Heart right ventricle (tissue), 16 donors: ENCODE results near the gene LDLRAP1. TPM values are rescaled to one million over a fixed set of nuclear protein-coding genes. Genes with fewer than 3 reads are reported as not detected.

Experiments used
- ATAC-seq, 8 donors: fragments of 200-7000 bp; cut with Tn5 transposase; one replicate each; pipeline ENCODE4 v1.9.1; 2020; ENCODE audit warnings: mild to moderate bottlenecking in 8 of 8, moderate library complexity in 8 of 8, moderate number of reproducible peaks in 1 of 8
- DNase-seq, 2 donors: peaks; one replicate each; pipeline ENCODE4 v3.0.0-alpha.2; 2020
- H3K27ac ChIP-seq, 10 donors: fragments of 200-600 bp; sonication (generic) in 2 of 10; one replicate each; pipeline versions ENCODE4 v1.5.0 to v1.8.0; 2020 to 2022; ENCODE audit warnings: mild to moderate bottlenecking in 3 of 10
- H3K27me3 ChIP-seq, 7 donors: fragments of 200-600 bp; one replicate each; pipeline ENCODE4 v1.8.0; 2021 to 2022; ENCODE audit warnings: mild to moderate bottlenecking in 2 of 7
- H3K36me3 ChIP-seq, 9 donors: fragments of 200-600 bp; sonication (generic) in 1 of 9; one replicate each; pipeline versions ENCODE4 v1.5.0 to v1.8.0; 2020 to 2022; ENCODE audit warnings: mild to moderate bottlenecking in 2 of 9
- H3K4me1 ChIP-seq, 9 donors: fragments of 200-600 bp; sonication (generic) in 1 of 9; one replicate each; pipeline versions ENCODE4 v1.5.0 to v1.8.0; 2020 to 2022; ENCODE audit warnings: mild to moderate bottlenecking in 4 of 9
- H3K4me3 ChIP-seq, 10 donors: fragments of 200-600 bp; sonication (generic) in 2 of 10; one replicate each; pipeline versions ENCODE4 v1.5.0 to v1.8.0; 2020 to 2022; ENCODE audit warnings: mild to moderate bottlenecking in 7 of 10, moderate library complexity in 2 of 10
- H3K9me3 ChIP-seq, 11 donors: fragments of 200-600 bp in 10 of 11; sonication (generic) in 2 of 11; one replicate each; pipeline versions ENCODE4 v1.5.0 to v1.8.0; 2013 to 2022; ENCODE audit warnings: mild to moderate bottlenecking in 2 of 11, control low read depth in 1 of 11, moderate library complexity in 1 of 11
- WGBS, 2 donors: extraction: QIAGEN DNeasy Blood & Tissue Kit; methylation state at CpG; one replicate each; pipeline ENCODE4 v1.1.7; 2013; ENCODE audit warnings: inconsistent platforms in 1 of 2; 5-methylcytosine and 5-hydroxymethylcytosine counted together
- intact Hi-C, 10 donors: fragments of 100-400 bp; cut with DNase I; formaldehyde crosslinking; loops; one replicate each; pipeline versions ENCODE4 v1.11.1 to v1.14.2; 2022
- polyA plus RNA-seq, 2 donors: library from polyadenylated mRNA; stranded (reverse); fragments of 200-250 nt; gene quantifications; one replicate each; pipeline ENCODE4 v1.2.3, GENCODE V29; 2013
- total RNA-seq, 10 donors: library from RNA; stranded (reverse); fragmentation: NEBNext Ultra II Directional in 3 of 10; extraction: Animal tissue kit (Norgen Biotek cat#: 25700) in 3 of 10; gene quantifications; one replicate each; pipeline versions ENCODE4 v1.2.1 to v1.2.4, GENCODE V29; 2021 to 2023
- TF ChIP-seq, protein P1 (sequence below), 9 donors: fragments of 200-600 bp; sonication (generic) in 2 of 9; IDR thresholded peaks; one replicate each; pipeline versions ENCODE4 v1.5.0 to v1.8.0; 2021 to 2022; ENCODE audit warnings: antibody characterized with exemption in 9 of 9, mild to moderate bottlenecking in 5 of 9, moderate library complexity in 1 of 9
- donor health status: Arrhythmogenic right ventricular cardiomyopathy.
- donor health status: ischemic (EF 13 %, LVEDD 7.1; RV severe dilation, severe dysfunction).
- donor health status: healthy with polysubstance abuse.
- donor health status: DM: no; HTN: yes; CAD: no.
- donor health status: DM: no; HTN: no; CAD: no.
- donor health status: ischemic (EF 25% LVEDD 6.9; RV normal size, moderate dysfunction).
- donor health status: ischemic (EF 25% LVEDD 5.7; RV mildly dilated, moderate dysfunction).
- donor health status: healthy.
- donor health status: DM: yes; HTN: yes; CAD: no.
- donor health status: Ischemic cardiomyopathy.
- donor health status: ischemic (EF 35%, LVEDD 5.7; RV mildly dilated, moderate dysfunction).
- donor health status: nonischemic (EF 11% LVEDD 7.7; RV severe dilation, severe dysfunction).
- donor health status: DM: yes; HTN: yes; CAD: no.
- donor health status: PGD.
- donor health status: ischemic (EF 29% LVEDD 5.4; RV normal size, mild dysfunction).
- donor health status: nonischemic (EF 23%, LVEDD 6.1; RV moderate dilation, normal function).

LDLRAP1 gene
- total and polyA plus RNA-seq, 12 donors = 8.5 to 16.1 (median 10.3) TPM

DNA sequence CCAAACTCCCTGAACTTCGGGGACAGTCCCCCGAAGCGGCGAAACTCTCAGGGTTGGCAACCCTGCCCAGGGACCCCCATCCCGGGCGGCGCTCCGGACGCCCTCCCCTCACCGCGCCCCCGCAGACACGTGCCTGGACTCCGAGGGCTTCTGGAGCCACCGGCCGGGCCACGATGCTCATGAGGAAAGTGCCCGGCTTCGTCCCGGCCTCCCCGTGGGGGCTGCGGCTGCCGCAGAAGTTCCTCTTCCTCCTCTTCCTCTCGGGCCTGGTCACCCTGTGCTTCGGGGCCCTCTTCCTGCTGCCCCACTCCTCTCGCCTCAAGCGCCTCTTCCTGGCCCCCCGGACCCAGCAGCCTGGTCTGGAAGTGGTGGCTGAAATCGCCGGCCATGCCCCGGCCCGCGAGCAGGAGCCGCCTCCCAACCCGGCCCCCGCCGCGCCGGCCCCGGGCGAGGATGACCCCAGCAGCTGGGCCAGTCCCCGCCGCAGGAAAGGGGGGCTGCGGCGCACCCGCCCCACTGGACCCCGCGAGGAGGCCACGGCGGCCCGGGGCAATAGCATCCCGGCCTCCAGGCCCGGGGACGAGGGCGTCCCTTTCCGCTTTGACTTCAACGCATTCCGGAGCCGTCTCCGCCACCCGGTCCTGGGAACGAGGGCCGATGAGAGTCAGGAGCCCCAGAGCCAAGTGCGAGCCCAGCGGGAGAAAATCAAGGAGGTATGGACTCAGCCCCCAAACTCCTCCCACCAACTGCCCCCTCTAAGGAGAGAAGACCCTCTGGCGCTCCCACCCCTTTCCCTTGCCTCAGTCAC is 74.4 kb downstream of the LDLRAP1 start:
- H3K4me1 ChIP-seq = peaks cover 15 to 68% (median 45%) of the 10 kb centered on the region in 9 donors
- TF ChIP-seq, protein P1, sequence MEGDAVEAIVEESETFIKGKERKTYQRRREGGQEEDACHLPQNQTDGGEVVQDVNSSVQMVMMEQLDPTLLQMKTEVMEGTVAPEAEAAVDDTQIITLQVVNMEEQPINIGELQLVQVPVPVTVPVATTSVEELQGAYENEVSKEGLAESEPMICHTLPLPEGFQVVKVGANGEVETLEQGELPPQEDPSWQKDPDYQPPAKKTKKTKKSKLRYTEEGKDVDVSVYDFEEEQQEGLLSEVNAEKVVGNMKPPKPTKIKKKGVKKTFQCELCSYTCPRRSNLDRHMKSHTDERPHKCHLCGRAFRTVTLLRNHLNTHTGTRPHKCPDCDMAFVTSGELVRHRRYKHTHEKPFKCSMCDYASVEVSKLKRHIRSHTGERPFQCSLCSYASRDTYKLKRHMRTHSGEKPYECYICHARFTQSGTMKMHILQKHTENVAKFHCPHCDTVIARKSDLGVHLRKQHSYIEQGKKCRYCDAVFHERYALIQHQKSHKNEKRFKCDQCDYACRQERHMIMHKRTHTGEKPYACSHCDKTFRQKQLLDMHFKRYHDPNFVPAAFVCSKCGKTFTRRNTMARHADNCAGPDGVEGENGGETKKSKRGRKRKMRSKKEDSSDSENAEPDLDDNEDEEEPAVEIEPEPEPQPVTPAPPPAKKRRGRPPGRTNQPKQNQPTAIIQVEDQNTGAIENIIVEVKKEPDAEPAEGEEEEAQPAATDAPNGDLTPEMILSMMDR (IDR thresholded peaks at IDR 0.05) = no peak
- no peaks in the 10 kb centered on the region for H3K9me3 ChIP-seq
- intact Hi-C loops = loop anchor here in 8 of 10 donors (2.0 to 10.0 kb wide), 9 partner anchors 21 to 127 kb away; no protein-coding TSS in a partner anchor
- no peaks in the 10 kb centered on the region for H3K27me3 ChIP-seq
- ATAC-seq = peak in 3 of 8 donors; percentile 2 to 15 (median 13)
- DNase-seq = peak; percentile 27 to 42
- 2 to 3% methylated on average over 37 to 66 of the region's 66 CpGs for WGBS, 2 donors
- H3K36me3 ChIP-seq = no peaks in the 10 kb centered on the region
- peak overlapping the region; percentile 67 to 100 (median 90) for H3K4me3 ChIP-seq
- peak overlapping the region; percentile 19 to 83 (median 76) for H3K27ac ChIP-seq

DNA sequence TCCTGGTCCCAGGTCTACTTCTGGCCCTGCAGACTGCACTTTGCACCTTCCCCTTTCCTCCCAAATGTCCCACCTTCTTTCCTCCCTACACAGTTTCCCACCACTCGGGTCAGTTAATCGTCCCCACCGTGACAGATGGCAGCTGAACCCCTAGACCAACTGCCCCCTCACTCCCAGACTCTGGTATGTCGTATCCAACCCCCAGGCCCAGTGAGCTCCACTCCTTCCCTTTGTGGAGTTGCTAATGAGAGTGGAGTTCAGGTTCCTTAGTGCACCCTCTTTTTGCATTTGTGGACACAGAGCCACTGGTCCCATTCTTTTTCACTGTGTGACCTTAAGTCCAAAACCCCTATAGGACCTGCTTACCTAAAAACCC is 75.0 kb downstream of the LDLRAP1 start:
- intact Hi-C loops = loop anchor here in 6 of 10 donors (2.0 to 10.0 kb wide), 7 partner anchors 20 to 126 kb away; no protein-coding TSS in a partner anchor
- Histone ChIP-seq H3K9me3 (no peaks in the 10 kb centered on the region), H3K4me1 (peaks cover 15 to 72% (median 45%) of the 10 kb centered on the region in 9 donors), H3K36me3 (no peaks in the 10 kb centered on the region), H3K27me3 (no peaks in the 10 kb centered on the region), H3K4me3 (peak overlapping the region in 9 of 10 donors; percentile 78 to 100 (median 90)), H3K27ac (peak overlapping the region; percentile 19 to 83 (median 76))
- WGBS, 2 donors = 32 to 44% methylated on average over 4 of the region's 4 CpGs
- DNase-seq (no peak), ATAC-seq (no peak)
- TF ChIP-seq, protein P1 (IDR thresholded peaks at IDR 0.05) = no peak

Other genes with a start within 250 kb of the LDLRAP1 start
- gene TMEM50A, start 205.3 kb upstream of the LDLRAP1 start, total RNA-seq = 100 to 1,000 TPM in 1 of 10 donors, 10 to 100 TPM in 9; 69.2 to 128 (median 88.8) TPM
- gene TMEM50A, start 205.3 kb upstream of the LDLRAP1 start, polyA plus RNA-seq = 100 to 1,000 TPM in 1 of 2 donors, 10 to 100 TPM in 1; 84.3 to 102 TPM
- 1 to 10 TPM in 4 of 10 donors, under 1 TPM in 6; 0.26 to 4.9 (median 0.92) TPM for gene RHCE, start 122.8 kb upstream of the LDLRAP1 start, total RNA-seq
- gene RHCE, start 122.8 kb upstream of the LDLRAP1 start, polyA plus RNA-seq = 1 to 10 TPM in 1 of 2 donors, under 1 TPM in 1; 0.17 to 2.6 TPM
- gene MACO1, start 112.7 kb upstream of the LDLRAP1 start, total RNA-seq = 10 to 100 TPM in 9 of 10 donors, 1 to 10 TPM in 1; 9.4 to 15.5 (median 13.5) TPM
- 1 to 10 TPM; 8.7 to 8.9 TPM for gene MACO1, start 112.7 kb upstream of the LDLRAP1 start, polyA plus RNA-seq
- 10 to 100 TPM in 9 of 10 donors, 1 to 10 TPM in 1; 9.7 to 23.4 (median 14.2) TPM for gene MAN1C1, start 73.2 kb downstream of the LDLRAP1 start, total RNA-seq
- 10 to 100 TPM; 10.1 to 11.3 TPM for gene MAN1C1, start 73.2 kb downstream of the LDLRAP1 start, polyA plus RNA-seq